DND-41 (cell line): ENCODE data around the gene KCNMA1.

Experiments
- CTCF ChIP-seq: IDR thresholded peaks from 2 replicates; pipeline ENCODE4 v1.5.1; 2012; ENCODE audit warnings: borderline replicate concordance, low read length, moderate library complexity, mild to moderate bottlenecking; ENCODE audit not compliant: poor library complexity, severe bottlenecking; ENCODE audit errors: extremely low read depth
- EZH2 ChIP-seq: IDR thresholded peaks from 3 replicates; pipeline ENCODE4 v1.6.1; 2012; ENCODE audit warnings: borderline replicate concordance, low read depth, mild to moderate bottlenecking, moderate library complexity, low read length, inconsistent platforms; ENCODE audit not compliant: severe bottlenecking

- no peak for TF ChIP-seq CTCF
- TF ChIP-seq EZH2, result no peak
Measured at GRCh38 chr10:77286531-77287508, 350.8 kb downstream of the KCNMA1 start.
